DND-41 (cell line): ENCODE results near the gene TRIM33.

ENCODE experiments used
- EZH2 ChIP-seq: IDR thresholded peaks from 3 replicates; pipeline ENCODE4 v1.6.1; 2012; ENCODE audit warnings: borderline replicate concordance, low read depth, mild to moderate bottlenecking, moderate library complexity, low read length, inconsistent platforms; ENCODE audit not compliant: severe bottlenecking
- TF ChIP-seq, protein P1 (sequence below): IDR thresholded peaks from 2 replicates; pipeline ENCODE4 v1.5.1; 2012; ENCODE audit warnings: borderline replicate concordance, low read length, moderate library complexity, mild to moderate bottlenecking; ENCODE audit not compliant: poor library complexity, severe bottlenecking; ENCODE audit errors: extremely low read depth

DNA sequence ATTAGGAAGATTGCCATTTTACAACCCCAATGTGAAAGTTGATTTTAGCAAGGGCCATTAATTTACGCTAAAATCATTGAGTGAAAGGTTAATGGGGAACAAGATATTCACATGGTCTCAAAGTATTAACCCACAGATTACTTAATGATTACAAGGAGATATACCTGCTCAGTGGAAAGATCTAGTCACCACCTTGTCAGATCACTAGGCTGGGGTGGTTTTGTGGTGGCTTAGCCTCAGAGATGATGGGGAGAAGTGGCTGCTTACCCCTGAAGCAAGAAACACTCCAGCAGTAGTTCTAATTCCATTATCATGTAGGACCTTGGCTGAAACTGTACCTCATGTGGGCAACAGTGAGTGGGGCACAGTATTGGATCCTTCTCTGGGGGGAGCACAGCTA is 20.1 kb upstream of the TRIM33 start:
- TF ChIP-seq, protein P1, sequence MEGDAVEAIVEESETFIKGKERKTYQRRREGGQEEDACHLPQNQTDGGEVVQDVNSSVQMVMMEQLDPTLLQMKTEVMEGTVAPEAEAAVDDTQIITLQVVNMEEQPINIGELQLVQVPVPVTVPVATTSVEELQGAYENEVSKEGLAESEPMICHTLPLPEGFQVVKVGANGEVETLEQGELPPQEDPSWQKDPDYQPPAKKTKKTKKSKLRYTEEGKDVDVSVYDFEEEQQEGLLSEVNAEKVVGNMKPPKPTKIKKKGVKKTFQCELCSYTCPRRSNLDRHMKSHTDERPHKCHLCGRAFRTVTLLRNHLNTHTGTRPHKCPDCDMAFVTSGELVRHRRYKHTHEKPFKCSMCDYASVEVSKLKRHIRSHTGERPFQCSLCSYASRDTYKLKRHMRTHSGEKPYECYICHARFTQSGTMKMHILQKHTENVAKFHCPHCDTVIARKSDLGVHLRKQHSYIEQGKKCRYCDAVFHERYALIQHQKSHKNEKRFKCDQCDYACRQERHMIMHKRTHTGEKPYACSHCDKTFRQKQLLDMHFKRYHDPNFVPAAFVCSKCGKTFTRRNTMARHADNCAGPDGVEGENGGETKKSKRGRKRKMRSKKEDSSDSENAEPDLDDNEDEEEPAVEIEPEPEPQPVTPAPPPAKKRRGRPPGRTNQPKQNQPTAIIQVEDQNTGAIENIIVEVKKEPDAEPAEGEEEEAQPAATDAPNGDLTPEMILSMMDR: no peak
- no peak for TF ChIP-seq EZH2
